ENCODE results near the gene PEPD. TPM values are rescaled to one million over a fixed set of nuclear protein-coding genes. Genes with fewer than 3 reads are reported as not detected.

Gene PEPD
- total and polyA plus RNA-seq, 2 of the 4 experiments (the other 2 are of a cell fraction): 36.7 to 88.4 TPM

- no peak overlapping the region for H3K4me2 ChIP-seq (ENCODE audit: low read depth, low read length)
- no peak overlapping the region for H2AK5ac ChIP-seq (ENCODE audit: low read depth, low read length)
- H3K9ac ChIP-seq (ENCODE audit: low read depth, low read length): no peak overlapping the region
- ChIA-PET POLR2A (ENCODE audit: unreplicated experiment) (no interaction called here), CTCF (interaction anchor here (1.2 kb wide), 1 partner anchor 8 kb away, joined by 3 read pairs; no protein-coding TSS in a partner anchor)
- no peaks in the 10 kb centered on the region for H3K9me1 ChIP-seq (ENCODE audit: insufficient read depth, low read length)
- H2AK9ac ChIP-seq (replicated peaks; ENCODE audit: low read depth, low read length, poor library complexity): no peak overlapping the region
- BruUV-seq (replicated peaks): no TSS peak
- no peak overlapping the region for H2BK120ac ChIP-seq (ENCODE audit: low read depth, low read length)
- H2BK20ac ChIP-seq (ENCODE audit: low read depth, low read length): no peak overlapping the region
- TF ChIP-seq SMC3 (IDR thresholded peaks at IDR 0.05; ENCODE audit: low read depth, low read length) (no peak), MAFK (IDR thresholded peaks at IDR 0.05; ENCODE audit: low read depth, low read length) (no peak), CHD1 (IDR thresholded peaks at IDR 0.05; ENCODE audit: low read depth, low read length) (no peak), NFE2L2 (IDR thresholded peaks at IDR 0.05; ENCODE audit: low read depth, low read length) (no peak), BHLHE40 (IDR thresholded peaks at IDR 0.05; ENCODE audit: low read depth, low read length) (no peak), MXI1 (IDR thresholded peaks at IDR 0.05; ENCODE audit: borderline replicate concordance, low read depth, low read length) (no peak), RFX5 (IDR thresholded peaks at IDR 0.05; ENCODE audit: low read depth, low read length) (no peak), CEBPB (IDR thresholded peaks at IDR 0.05; ENCODE audit: low read depth, low read length) (no peak), POLR2A (IDR thresholded peaks at IDR 0.05; ENCODE audit: low read depth, low read length) (no peak), MAZ (IDR thresholded peaks at IDR 0.05; ENCODE audit: borderline replicate concordance, low read depth, low read length) (no peak), FOS (IDR thresholded peaks at IDR 0.05; ENCODE audit: low read depth, low read length) (no peak), RAD21 (IDR thresholded peaks at IDR 0.05; ENCODE audit: low read length) (no peak), RCOR1 (IDR thresholded peaks at IDR 0.05; ENCODE audit: insufficient replicate concordance, low read length) (no peak)
- TF ChIP-seq, protein P1, sequence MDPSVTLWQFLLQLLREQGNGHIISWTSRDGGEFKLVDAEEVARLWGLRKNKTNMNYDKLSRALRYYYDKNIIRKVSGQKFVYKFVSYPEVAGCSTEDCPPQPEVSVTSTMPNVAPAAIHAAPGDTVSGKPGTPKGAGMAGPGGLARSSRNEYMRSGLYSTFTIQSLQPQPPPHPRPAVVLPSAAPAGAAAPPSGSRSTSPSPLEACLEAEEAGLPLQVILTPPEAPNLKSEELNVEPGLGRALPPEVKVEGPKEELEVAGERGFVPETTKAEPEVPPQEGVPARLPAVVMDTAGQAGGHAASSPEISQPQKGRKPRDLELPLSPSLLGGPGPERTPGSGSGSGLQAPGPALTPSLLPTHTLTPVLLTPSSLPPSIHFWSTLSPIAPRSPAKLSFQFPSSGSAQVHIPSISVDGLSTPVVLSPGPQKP (IDR thresholded peaks at IDR 0.05; ENCODE audit: borderline replicate concordance, low read depth, low read length): no peak
- TF ChIP-seq, protein P2, sequence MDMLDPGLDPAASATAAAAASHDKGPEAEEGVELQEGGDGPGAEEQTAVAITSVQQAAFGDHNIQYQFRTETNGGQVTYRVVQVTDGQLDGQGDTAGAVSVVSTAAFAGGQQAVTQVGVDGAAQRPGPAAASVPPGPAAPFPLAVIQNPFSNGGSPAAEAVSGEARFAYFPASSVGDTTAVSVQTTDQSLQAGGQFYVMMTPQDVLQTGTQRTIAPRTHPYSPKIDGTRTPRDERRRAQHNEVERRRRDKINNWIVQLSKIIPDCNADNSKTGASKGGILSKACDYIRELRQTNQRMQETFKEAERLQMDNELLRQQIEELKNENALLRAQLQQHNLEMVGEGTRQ (IDR thresholded peaks at IDR 0.05; ENCODE audit: low read depth, low read length): no peak
- TF ChIP-seq, protein P3, sequence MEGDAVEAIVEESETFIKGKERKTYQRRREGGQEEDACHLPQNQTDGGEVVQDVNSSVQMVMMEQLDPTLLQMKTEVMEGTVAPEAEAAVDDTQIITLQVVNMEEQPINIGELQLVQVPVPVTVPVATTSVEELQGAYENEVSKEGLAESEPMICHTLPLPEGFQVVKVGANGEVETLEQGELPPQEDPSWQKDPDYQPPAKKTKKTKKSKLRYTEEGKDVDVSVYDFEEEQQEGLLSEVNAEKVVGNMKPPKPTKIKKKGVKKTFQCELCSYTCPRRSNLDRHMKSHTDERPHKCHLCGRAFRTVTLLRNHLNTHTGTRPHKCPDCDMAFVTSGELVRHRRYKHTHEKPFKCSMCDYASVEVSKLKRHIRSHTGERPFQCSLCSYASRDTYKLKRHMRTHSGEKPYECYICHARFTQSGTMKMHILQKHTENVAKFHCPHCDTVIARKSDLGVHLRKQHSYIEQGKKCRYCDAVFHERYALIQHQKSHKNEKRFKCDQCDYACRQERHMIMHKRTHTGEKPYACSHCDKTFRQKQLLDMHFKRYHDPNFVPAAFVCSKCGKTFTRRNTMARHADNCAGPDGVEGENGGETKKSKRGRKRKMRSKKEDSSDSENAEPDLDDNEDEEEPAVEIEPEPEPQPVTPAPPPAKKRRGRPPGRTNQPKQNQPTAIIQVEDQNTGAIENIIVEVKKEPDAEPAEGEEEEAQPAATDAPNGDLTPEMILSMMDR (conservative IDR thresholded peaks at IDR 0.05; ENCODE audit: low read depth, low read length): no peak
- H3K36me3 ChIP-seq (ENCODE audit: control insufficient read depth, insufficient read depth, low read length): no peaks in the 10 kb centered on the region
- ATAC-seq (ENCODE audit: low read depth) (no peak), DNase-seq (no peak)
- no peak overlapping the region for H2BK15ac ChIP-seq (ENCODE audit: low read depth, low read length)
- H3K9me3 ChIP-seq (ENCODE audit: control insufficient read depth, insufficient read depth, low read length): no peaks in the 10 kb centered on the region
- no peak overlapping the region for H3K23ac ChIP-seq (ENCODE audit: low read depth, low read length)
- H3K14ac ChIP-seq (replicated peaks; ENCODE audit: low read depth, low read length): no peak overlapping the region
- no peak overlapping the region for H2AFZ ChIP-seq (replicated peaks; ENCODE audit: low read length, poor library complexity)
- no peak overlapping the region for H3K27ac ChIP-seq (ENCODE audit: insufficient read depth, low read length)
- dilution Hi-C loops (cut with HindIII; ENCODE audit: low sequenced_read_pairs, unreplicated experiment) (no loop called here), in situ Hi-C loops (cut with MboI; ENCODE audit: low sequenced_read_pairs) (no loop called here), intact Hi-C loops (cut with micrococcal nuclease) (no loop called here)
- H3K27me3 ChIP-seq (ENCODE audit: control insufficient read depth, insufficient read depth, low read length): peaks cover 14% of the 10 kb centered on the region; the same call in 1 of the 2 replicates
- no peak overlapping the region for H2BK5ac ChIP-seq (ENCODE audit: low read depth, low read length, poor library complexity, severe bottlenecking)
- H3K4me1 ChIP-seq (ENCODE audit: control insufficient read depth, insufficient read depth, low read length): no peaks in the 10 kb centered on the region
- no peaks in the 10 kb centered on the region for H4K20me1 ChIP-seq (ENCODE audit: insufficient read depth, low read length)
- H3K56ac ChIP-seq (ENCODE audit: extremely low read depth, insufficient read depth, low read length): no peak overlapping the region
- H4K91ac ChIP-seq (ENCODE audit: insufficient read depth, low read depth, low read length): no peak overlapping the region
- H3K79me1 ChIP-seq (ENCODE audit: low read depth in 1 of 2, low read length in 2 of 2): no peaks in the 10 kb centered on the region
- H3K18ac ChIP-seq (ENCODE audit: low read depth, low read length): no peak overlapping the region
- no peak overlapping the region for H3K4ac ChIP-seq (ENCODE audit: low read depth, low read length)
- no peak overlapping the region for H4K5ac ChIP-seq (ENCODE audit: low read depth, low read length)
- H3K4me3 ChIP-seq (ENCODE audit: insufficient read depth, low read depth, low read length): no peak overlapping the region
- no peak overlapping the region for H4K8ac ChIP-seq (ENCODE audit: low read depth in 2 of 2, low read length in 2 of 2)
- 53% methylated on average over 4 of the region's 12 CpGs; no CpG with 5 or more reads in 1 of the 2 experiments for WGBS, 2 experiments (ENCODE audit: extremely low coverage in 2 of 2, insufficient read length in 1 of 2)
These were observed 7.6 kb upstream of the PEPD start for GRCh38 chr19:33529094-33529676.
